Endothelial cell of umbilical vein (primary cell): Measurements from ENCODE around the gene MYCBP. TPM values are rescaled to one million over a fixed set of nuclear protein-coding genes. Genes with fewer than 3 reads are reported as not detected.

Experiments used
- BruUV-seq: library from RNA; stranded (reverse); fragments of 400-500 nt; replicated peaks from 2 replicates; lab custom pipeline; 2021; lab: Mats Ljungman, UMichigan
- CTCF ChIA-PET: fragments of 300-600, 350-600 bp; sonication (Branson Sonifier 250); formaldehyde crosslinking; loops from one replicate; lab custom pipeline; 2021; ENCODE audit warnings: antibody characterized with exemption, inconsistent platforms; lab: Charles Lee
- POLR2A ChIA-PET: fragments of 300-600, 350-600 bp; sonication (Branson Sonifier 250); formaldehyde crosslinking; loops from one replicate; lab custom pipeline; 2021; ENCODE audit warnings: antibody characterized with exemption, inconsistent platforms; lab: Charles Lee
- DNase-seq: peaks from one replicate; pipeline ENCODE4 v3.0.0-alpha.2; 2011; ENCODE audit warnings: low read depth, low spot score
- FAIRE-seq: peaks from 2 replicates; lab custom pipeline; 2011; peaks lifted over from hg19 to GRCh38; lab: Jason Lieb, UNC
- H2AFZ ChIP-seq: 2 replicates; pipeline ENCODE4 v1.6.0; 2012; ENCODE audit warnings: low read depth, low read length, control low read depth, inconsistent platforms
- H3K27ac ChIP-seq: 2 replicates; pipeline ENCODE4 v1.5.1; 2011; ENCODE audit warnings: low read depth, mild to moderate bottlenecking, control low read depth, low read length, moderate library complexity; ENCODE audit not compliant: insufficient read depth
- H3K27me3 ChIP-seq, 2 experiments: 2 replicates each; pipeline versions ENCODE4 v1.6.0 to v1.6.1; 2011; ENCODE audit warnings: low read length in 2 of 2, mixed read lengths in 1 of 2; ENCODE audit not compliant: control insufficient read depth in 2 of 2, insufficient read depth in 2 of 2
- H3K36me3 ChIP-seq, 2 experiments: 2 replicates in 1 of 2; 3 replicates in 1 of 2; pipeline ENCODE4 v1.5.1; 2011; ENCODE audit warnings: low read length in 2 of 2, mild to moderate bottlenecking in 1 of 2, moderate library complexity in 1 of 2; ENCODE audit not compliant: control insufficient read depth in 2 of 2, insufficient read depth in 2 of 2; ENCODE audit errors: extremely low read depth in 1 of 2
- H3K4me1 ChIP-seq: 3 replicates; pipeline ENCODE4 v1.5.1; 2011; ENCODE audit warnings: mild to moderate bottlenecking, low read length; ENCODE audit not compliant: control insufficient read depth, insufficient read depth; ENCODE audit errors: extremely low read depth
- H3K4me2 ChIP-seq: 2 replicates; pipeline ENCODE4 v1.6.1; 2011; ENCODE audit warnings: low read length, control low read depth, mixed read lengths; ENCODE audit not compliant: insufficient read depth
- H3K4me3 ChIP-seq, 3 experiments: fragments of 200-600 bp in 1 of 3; sonication (generic), shearing (Covaris generic) in 1 of 3; replicated peaks in 1 of 3; 2 replicates each; pipeline ENCODE4 v1.5.1; 2011 to 2016; ENCODE audit warnings: control low read depth in 3 of 3, low read length in 3 of 3, mild to moderate bottlenecking in 2 of 3, inconsistent platforms in 1 of 3, low read depth in 1 of 3, moderate library complexity in 1 of 3; ENCODE audit not compliant: insufficient read depth in 1 of 3
- H3K79me2 ChIP-seq: 2 replicates; pipeline ENCODE4 v1.6.0; 2012; ENCODE audit warnings: low read length, inconsistent platforms; ENCODE audit not compliant: control insufficient read depth, insufficient read depth
- H3K9ac ChIP-seq: replicated peaks from 2 replicates; pipeline ENCODE3; 2011; ENCODE audit warnings: low read length, control low read depth; ENCODE audit not compliant: insufficient read depth; ENCODE audit errors: extremely low read depth
- H3K9me1 ChIP-seq: replicated peaks from 3 replicates; pipeline ENCODE4 v1.6.0; 2011; ENCODE audit warnings: mild to moderate bottlenecking, low read length; ENCODE audit not compliant: control insufficient read depth, insufficient read depth; ENCODE audit errors: extremely low read depth
- H3K9me3 ChIP-seq: replicated peaks from 2 replicates; pipeline ENCODE4 v1.5.1; 2012; ENCODE audit warnings: low read length, inconsistent platforms; ENCODE audit not compliant: control insufficient read depth, insufficient read depth
- H4K20me1 ChIP-seq: replicated peaks from 2 replicates; pipeline ENCODE3; 2011; ENCODE audit warnings: mild to moderate bottlenecking, low read length; ENCODE audit not compliant: control insufficient read depth, insufficient read depth; ENCODE audit errors: extremely low read depth
- EZH2 ChIP-seq: IDR thresholded peaks from 2 replicates; pipeline ENCODE4 v1.6.1; 2012; ENCODE audit warnings: borderline replicate concordance, low read depth, mild to moderate bottlenecking, moderate library complexity, low read length, inconsistent platforms; ENCODE audit not compliant: severe bottlenecking
- FOS ChIP-seq: IDR thresholded peaks from 2 replicates; pipeline ENCODE4 v1.6.1; 2011; ENCODE audit warnings: mild to moderate bottlenecking, low read length, moderate library complexity, borderline replicate concordance; ENCODE audit not compliant: insufficient read depth
- GATA2 ChIP-seq: IDR thresholded peaks from 2 replicates; pipeline ENCODE4 v1.7.0; 2011; ENCODE audit warnings: low read depth, mild to moderate bottlenecking, moderate library complexity, mixed read lengths, low read length; ENCODE audit not compliant: insufficient read length, insufficient read depth
- JUN ChIP-seq: IDR thresholded peaks from 2 replicates; pipeline ENCODE4 v1.6.1; 2011; ENCODE audit warnings: borderline replicate concordance, low read depth; ENCODE audit not compliant: insufficient read length, insufficient read depth
- MYC ChIP-seq: IDR thresholded peaks from one replicate; pipeline ENCODE4 v1.6.1; 2011; ENCODE audit warnings: mild to moderate bottlenecking, low read depth, low read length
- POLR2A ChIP-seq: IDR thresholded peaks from 2 replicates; pipeline ENCODE4 v1.6.1; 2012; ENCODE audit warnings: low read depth, mild to moderate bottlenecking, control low read depth, low read length
- POLR2AphosphoS5 ChIP-seq: IDR thresholded peaks from 2 replicates; pipeline ENCODE4 v1.6.1; 2012; ENCODE audit warnings: low read depth, mild to moderate bottlenecking, control low read depth, low read length, moderate library complexity; ENCODE audit not compliant: insufficient read depth
- dilution Hi-C: fragments of 300-500 bp; cut with MboI; formaldehyde crosslinking; loops from one replicate; pipeline ENCODE4 v1.15.0; 2019; ENCODE audit warnings: low sequenced_read_pairs; ENCODE audit not compliant: extremely low pct_ligation_motif_present
- intact Hi-C: fragments of 100-400 bp; cut with micrococcal nuclease; formaldehyde crosslinking; loops from one replicate; pipeline ENCODE4 v1.10.0; 2022
- polyA plus RNA-seq, 4 experiments: library from polyadenylated mRNA; depleted of rRNA in 3 of 4; stranded (reverse) in 3 of 4; unstranded in 1 of 4; fragments of >200 nt; gene quantifications; 2 replicates each; pipeline versions ENCODE4 v1.2.1 to v1.2.3, GENCODE V29; 2011 to 2012; ENCODE audit warnings: missing spikeins in 1 of 4
- total RNA-seq: library from RNA; stranded (reverse); gene quantifications from 2 replicates; pipeline ENCODE4 v1.2.3, GENCODE V29; 2021
- TF ChIP-seq, protein P1 (sequence below): IDR thresholded peaks from 2 replicates; pipeline ENCODE4 v1.6.1; 2011; ENCODE audit not compliant: insufficient read depth, insufficient read length
- TF ChIP-seq, protein P2 (sequence below), 2 donors: IDR thresholded peaks; 1 replicate in 1 of 2; 2 replicates in 1 of 2; pipeline ENCODE4 v1.5.1; 2011; ENCODE audit warnings: low read length in 2 of 2, mild to moderate bottlenecking in 2 of 2, moderate library complexity in 2 of 2, control low read depth in 1 of 2, inconsistent platforms in 1 of 2, low read depth in 1 of 2; ENCODE audit not compliant: insufficient read depth in 1 of 2; ENCODE audit errors: extremely low read depth in 1 of 2

The MYCBP gene
- total and polyA plus RNA-seq, 2 donors (not counting 3 experiments of a cell fraction or from before 2014, with no cell fraction given), result 9.5 to 23.1 TPM

DNA sequence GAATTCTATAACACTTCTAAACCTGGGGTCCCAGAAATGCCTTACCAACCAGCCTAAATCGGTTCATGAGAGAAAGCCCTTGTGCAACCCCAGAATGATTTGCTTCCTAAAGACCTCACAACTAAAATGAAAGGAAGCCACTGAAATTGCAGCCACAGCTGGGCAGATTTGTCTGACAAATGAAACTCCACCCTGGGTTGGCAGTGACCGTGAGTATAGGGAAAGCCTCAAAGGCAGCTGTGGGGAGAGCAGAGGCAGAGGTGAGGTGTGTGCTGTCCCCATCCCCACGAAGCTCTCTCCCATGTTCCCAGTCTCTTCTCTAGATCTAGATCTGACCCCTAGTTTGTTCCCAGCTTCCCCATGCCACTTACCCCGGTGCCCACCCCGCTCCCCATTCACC lies 45.4 kb upstream of the MYCBP start:
- dilution Hi-C loops, result no loop called here
- Histone ChIP-seq H3K36me3 (no peaks in the 10 kb centered on the region), H3K4me2 (no peak overlapping the region), H3K27me3 (no peaks in the 10 kb centered on the region), H2AFZ (no peak overlapping the region), H3K9me3 (no peaks in the 10 kb centered on the region), H3K9ac (no peak overlapping the region), H3K79me2 (no peaks in the 10 kb centered on the region), H3K4me1 (no peaks in the 10 kb centered on the region), H4K20me1 (no peaks in the 10 kb centered on the region), H3K27ac (no peak overlapping the region), H3K4me3 (no peak overlapping the region), H3K9me1 (no peaks in the 10 kb centered on the region)
- CTCF ChIA-PET, result interaction anchor here (0.7 kb wide), 1 partner anchor 174 kb away, joined by 3 read pairs; no protein-coding TSS in a partner anchor
- TF ChIP-seq GATA2, result no peak
- TF ChIP-seq POLR2A, result no peak
- TF ChIP-seq, protein P1, sequence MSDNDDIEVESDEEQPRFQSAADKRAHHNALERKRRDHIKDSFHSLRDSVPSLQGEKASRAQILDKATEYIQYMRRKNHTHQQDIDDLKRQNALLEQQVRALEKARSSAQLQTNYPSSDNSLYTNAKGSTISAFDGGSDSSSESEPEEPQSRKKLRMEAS, result no peak
- TF ChIP-seq, protein P2, sequence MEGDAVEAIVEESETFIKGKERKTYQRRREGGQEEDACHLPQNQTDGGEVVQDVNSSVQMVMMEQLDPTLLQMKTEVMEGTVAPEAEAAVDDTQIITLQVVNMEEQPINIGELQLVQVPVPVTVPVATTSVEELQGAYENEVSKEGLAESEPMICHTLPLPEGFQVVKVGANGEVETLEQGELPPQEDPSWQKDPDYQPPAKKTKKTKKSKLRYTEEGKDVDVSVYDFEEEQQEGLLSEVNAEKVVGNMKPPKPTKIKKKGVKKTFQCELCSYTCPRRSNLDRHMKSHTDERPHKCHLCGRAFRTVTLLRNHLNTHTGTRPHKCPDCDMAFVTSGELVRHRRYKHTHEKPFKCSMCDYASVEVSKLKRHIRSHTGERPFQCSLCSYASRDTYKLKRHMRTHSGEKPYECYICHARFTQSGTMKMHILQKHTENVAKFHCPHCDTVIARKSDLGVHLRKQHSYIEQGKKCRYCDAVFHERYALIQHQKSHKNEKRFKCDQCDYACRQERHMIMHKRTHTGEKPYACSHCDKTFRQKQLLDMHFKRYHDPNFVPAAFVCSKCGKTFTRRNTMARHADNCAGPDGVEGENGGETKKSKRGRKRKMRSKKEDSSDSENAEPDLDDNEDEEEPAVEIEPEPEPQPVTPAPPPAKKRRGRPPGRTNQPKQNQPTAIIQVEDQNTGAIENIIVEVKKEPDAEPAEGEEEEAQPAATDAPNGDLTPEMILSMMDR (IDR thresholded peaks at IDR 0.05; ENCODE audit: extremely low read depth in 1 of 2, insufficient read depth in 1 of 2, low read depth in 1 of 2, low read length in 2 of 2), result no peak
- no peak for TF ChIP-seq EZH2
- TF ChIP-seq JUN, result no peak
- TF ChIP-seq POLR2AphosphoS5, result no peak
- no peak for TF ChIP-seq FOS
- no peak for TF ChIP-seq MYC
- BruUV-seq, result no TSS peak
- FAIRE-seq, result no peak
- POLR2A ChIA-PET, result interaction anchor here (0.5 kb wide), 1 partner anchor 332 kb away, joined by 3 read pairs; no protein-coding TSS in a partner anchor
- intact Hi-C loops, result no loop called here
- DNase-seq, result no peak
